ENCODE results near the gene STIP1. TPM values are rescaled to one million over a fixed set of nuclear protein-coding genes. Genes with fewer than 3 reads are reported as not detected.

The STIP1 gene
- total RNA-seq, 1 donor from 2014 or later = 127 TPM

GRCh38 chr11:64247729-64248531, 62.0 kb downstream of the STIP1 start:
- Mint-ChIP-seq H3K4me1 (peaks cover 25% of the 10 kb centered on the region), H3K27me3 (ENCODE audit: low read depth) (no peaks in the 10 kb centered on the region), H3K4me3 (peak overlapping the region; percentile 85), H3K36me3 (no peaks in the 10 kb centered on the region), H3K9me3 (no peaks in the 10 kb centered on the region), H3K27ac (no peak overlapping the region)
- TF ChIP-seq CTCF (IDR thresholded peaks at IDR 0.05; ENCODE audit: unreplicated experiment) = no peak
- DNase-seq (ENCODE audit: low spot score in 2 of 2, unreplicated experiment in 2 of 2) = no peak

GRCh38 chr11:64248578-64248977, 62.6 kb downstream of the STIP1 start:
- no peak for DNase-seq (ENCODE audit: low spot score in 2 of 2, unreplicated experiment in 2 of 2)
- TF ChIP-seq CTCF (IDR thresholded peaks at IDR 0.05; ENCODE audit: unreplicated experiment) = no peak
- Mint-ChIP-seq H3K4me1 (peaks cover 21% of the 10 kb centered on the region), H3K9me3 (no peaks in the 10 kb centered on the region), H3K27ac (no peak overlapping the region), H3K4me3 (no peak overlapping the region), H3K27me3 (ENCODE audit: low read depth) (no peaks in the 10 kb centered on the region), H3K36me3 (no peaks in the 10 kb centered on the region)

GRCh38 chr11:64249038-64249437, 63.1 kb downstream of the STIP1 start:
- TF ChIP-seq CTCF (IDR thresholded peaks at IDR 0.05; ENCODE audit: unreplicated experiment) = no peak
- Mint-ChIP-seq H3K27ac (no peak overlapping the region), H3K4me3 (no peak overlapping the region), H3K27me3 (ENCODE audit: low read depth) (no peaks in the 10 kb centered on the region), H3K4me1 (peaks cover 21% of the 10 kb centered on the region), H3K36me3 (no peaks in the 10 kb centered on the region), H3K9me3 (no peaks in the 10 kb centered on the region)
- DNase-seq (ENCODE audit: low spot score in 2 of 2, unreplicated experiment in 2 of 2) = no peak

- Mint-ChIP-seq H3K4me1 (peaks cover 21% of the 10 kb centered on the region), H3K36me3 (no peaks in the 10 kb centered on the region), H3K4me3 (peak overlapping the region; percentile 28), H3K27me3 (ENCODE audit: low read depth) (no peaks in the 10 kb centered on the region), H3K9me3 (no peaks in the 10 kb centered on the region), H3K27ac (no peak overlapping the region)
- DNase-seq (ENCODE audit: low spot score in 2 of 2, unreplicated experiment in 2 of 2) = no peak
- no peak for TF ChIP-seq CTCF (IDR thresholded peaks at IDR 0.05; ENCODE audit: unreplicated experiment)
Measured at GRCh38 chr11:64249563-64250414, 63.8 kb downstream of the STIP1 start.

GRCh38 chr11:64250415-64251015, 64.5 kb downstream of the STIP1 start:
- no peak for DNase-seq (ENCODE audit: low spot score in 2 of 2, unreplicated experiment in 2 of 2)
- Mint-ChIP-seq H3K4me3 (peak overlapping the region; percentile 75), H3K27ac (no peak overlapping the region), H3K36me3 (no peaks in the 10 kb centered on the region), H3K9me3 (no peaks in the 10 kb centered on the region), H3K4me1 (peaks cover 20% of the 10 kb centered on the region), H3K27me3 (ENCODE audit: low read depth) (no peaks in the 10 kb centered on the region)
- TF ChIP-seq CTCF (IDR thresholded peaks at IDR 0.05; ENCODE audit: unreplicated experiment) = no peak
